ENCODE data around the gene LRRN4CL.

DNA sequence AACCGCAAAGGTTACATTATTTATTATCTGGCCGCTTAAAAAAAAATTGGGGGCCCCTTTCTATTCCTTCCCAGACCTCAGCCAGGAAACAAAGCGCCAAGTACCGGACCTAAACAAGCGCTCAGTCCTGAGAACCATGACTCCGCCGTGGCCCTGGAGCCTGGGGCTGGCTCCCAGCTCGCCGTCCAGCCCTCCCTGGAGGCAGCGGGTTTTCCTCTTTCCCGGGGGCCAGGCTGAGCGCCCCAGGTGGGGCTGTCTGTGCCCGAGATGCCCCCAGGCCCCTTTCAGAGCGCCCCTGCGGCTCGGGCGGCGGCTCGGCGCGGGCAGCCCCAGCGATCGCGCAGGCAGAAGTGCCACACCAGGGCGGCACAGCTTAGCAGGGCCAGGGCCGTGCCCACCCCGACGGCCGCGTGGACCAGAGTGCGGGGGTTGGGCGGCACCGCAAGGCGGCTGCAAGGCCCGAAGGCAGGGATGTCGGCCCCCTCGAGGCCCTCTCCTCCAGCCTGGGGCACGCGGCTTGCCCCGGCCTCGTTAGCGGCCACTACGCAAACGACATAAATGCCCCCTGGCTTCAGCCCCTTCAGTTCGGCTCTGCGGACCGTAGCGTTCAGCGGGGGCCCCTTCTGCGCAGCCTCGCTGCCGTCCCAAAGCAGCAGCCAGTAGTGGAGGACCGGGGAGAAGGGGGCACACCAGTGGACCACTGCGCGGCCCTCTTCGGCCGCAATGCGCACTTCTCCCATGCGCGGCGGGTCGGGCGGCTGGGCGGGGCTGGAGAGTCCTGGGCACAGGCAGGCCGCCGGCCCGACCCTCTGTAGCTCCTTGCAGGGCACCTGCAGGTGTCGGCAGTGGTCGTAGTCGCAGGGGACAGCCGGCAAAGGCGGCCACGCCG is 1.6 kb downstream of the LRRN4CL start:
- TF ChIP-seq, protein P1, sequence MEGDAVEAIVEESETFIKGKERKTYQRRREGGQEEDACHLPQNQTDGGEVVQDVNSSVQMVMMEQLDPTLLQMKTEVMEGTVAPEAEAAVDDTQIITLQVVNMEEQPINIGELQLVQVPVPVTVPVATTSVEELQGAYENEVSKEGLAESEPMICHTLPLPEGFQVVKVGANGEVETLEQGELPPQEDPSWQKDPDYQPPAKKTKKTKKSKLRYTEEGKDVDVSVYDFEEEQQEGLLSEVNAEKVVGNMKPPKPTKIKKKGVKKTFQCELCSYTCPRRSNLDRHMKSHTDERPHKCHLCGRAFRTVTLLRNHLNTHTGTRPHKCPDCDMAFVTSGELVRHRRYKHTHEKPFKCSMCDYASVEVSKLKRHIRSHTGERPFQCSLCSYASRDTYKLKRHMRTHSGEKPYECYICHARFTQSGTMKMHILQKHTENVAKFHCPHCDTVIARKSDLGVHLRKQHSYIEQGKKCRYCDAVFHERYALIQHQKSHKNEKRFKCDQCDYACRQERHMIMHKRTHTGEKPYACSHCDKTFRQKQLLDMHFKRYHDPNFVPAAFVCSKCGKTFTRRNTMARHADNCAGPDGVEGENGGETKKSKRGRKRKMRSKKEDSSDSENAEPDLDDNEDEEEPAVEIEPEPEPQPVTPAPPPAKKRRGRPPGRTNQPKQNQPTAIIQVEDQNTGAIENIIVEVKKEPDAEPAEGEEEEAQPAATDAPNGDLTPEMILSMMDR (IDR thresholded peaks at IDR 0.05) = no peak
- TF ChIP-seq POLR2A (IDR thresholded peaks at IDR 0.05) = peak in 1 of 2 donors; percentile 21

Measured in uterus (tissue), 2 donors.